HL-60 (cell line): ENCODE results near the gene EIF4B.

Experiments used
- GABPA ChIP-seq: IDR thresholded peaks from 2 replicates; pipeline ENCODE4 v1.6.1; 2012; ENCODE audit warnings: low read depth
- POLR2AphosphoS5 ChIP-seq: IDR thresholded peaks from 2 replicates; pipeline ENCODE4 v1.6.1; 2012; ENCODE audit warnings: low read depth
- TF ChIP-seq, protein P1 (sequence below): IDR thresholded peaks from one replicate; pipeline ENCODE4 v1.5.1; 2011; ENCODE audit warnings: low read length, control low read depth, inconsistent platforms; ENCODE audit not compliant: insufficient read depth

DNA sequence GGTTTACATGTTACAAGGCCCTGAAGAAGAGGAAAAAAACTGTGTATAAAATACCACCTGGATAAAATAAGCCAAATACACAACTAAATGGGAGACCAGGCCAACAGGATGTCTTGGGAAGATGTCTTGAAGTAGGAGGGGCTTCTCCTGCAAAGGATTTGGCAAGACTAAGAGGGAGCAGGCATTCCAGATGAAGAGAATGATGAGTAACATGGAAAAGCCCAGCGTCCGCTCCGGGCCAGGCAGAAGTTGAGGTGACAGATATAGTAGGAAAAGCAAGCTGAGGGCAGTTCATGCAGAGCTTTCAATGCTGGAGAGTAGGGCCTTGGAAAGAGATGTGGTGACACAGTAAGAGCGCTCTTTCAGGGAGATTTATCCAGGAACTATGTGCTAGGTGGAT, 16.1 kb upstream of the EIF4B start:
- no peak for TF ChIP-seq POLR2AphosphoS5
- TF ChIP-seq, protein P1, sequence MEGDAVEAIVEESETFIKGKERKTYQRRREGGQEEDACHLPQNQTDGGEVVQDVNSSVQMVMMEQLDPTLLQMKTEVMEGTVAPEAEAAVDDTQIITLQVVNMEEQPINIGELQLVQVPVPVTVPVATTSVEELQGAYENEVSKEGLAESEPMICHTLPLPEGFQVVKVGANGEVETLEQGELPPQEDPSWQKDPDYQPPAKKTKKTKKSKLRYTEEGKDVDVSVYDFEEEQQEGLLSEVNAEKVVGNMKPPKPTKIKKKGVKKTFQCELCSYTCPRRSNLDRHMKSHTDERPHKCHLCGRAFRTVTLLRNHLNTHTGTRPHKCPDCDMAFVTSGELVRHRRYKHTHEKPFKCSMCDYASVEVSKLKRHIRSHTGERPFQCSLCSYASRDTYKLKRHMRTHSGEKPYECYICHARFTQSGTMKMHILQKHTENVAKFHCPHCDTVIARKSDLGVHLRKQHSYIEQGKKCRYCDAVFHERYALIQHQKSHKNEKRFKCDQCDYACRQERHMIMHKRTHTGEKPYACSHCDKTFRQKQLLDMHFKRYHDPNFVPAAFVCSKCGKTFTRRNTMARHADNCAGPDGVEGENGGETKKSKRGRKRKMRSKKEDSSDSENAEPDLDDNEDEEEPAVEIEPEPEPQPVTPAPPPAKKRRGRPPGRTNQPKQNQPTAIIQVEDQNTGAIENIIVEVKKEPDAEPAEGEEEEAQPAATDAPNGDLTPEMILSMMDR = no peak
- TF ChIP-seq GABPA = no peak
